NCI-H2081 treated with DMSO at 0.1 percent for 48 hours (cell line): Measurements from ENCODE around the gene C1QTNF9B.

Experiments
- DNase-seq: peaks from one replicate; lab custom pipeline; 2025; lab: John Stamatoyannopoulos, UW

Gene C1QTNF9B

DNA sequence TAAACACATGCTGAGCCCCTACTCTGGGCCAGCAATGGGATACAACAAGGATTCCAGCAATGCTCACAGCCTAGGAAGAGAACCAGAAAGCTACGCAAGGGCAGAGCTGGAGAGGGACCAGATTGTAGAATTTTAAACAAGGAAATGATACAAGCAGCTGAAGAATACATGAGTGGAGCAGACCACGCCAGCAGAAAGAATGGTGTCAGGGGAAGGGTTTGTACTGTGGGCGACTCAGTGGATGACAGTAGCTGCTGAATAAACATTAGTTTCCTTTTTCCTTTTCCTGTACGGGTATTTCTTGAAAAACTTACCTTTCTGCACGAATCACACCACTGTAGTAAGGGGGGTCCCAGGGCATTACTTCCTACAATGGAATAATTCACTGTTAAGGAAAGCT lies 38.8 kb downstream of the C1QTNF9B start:
- DNase-seq = no peak

DNA sequence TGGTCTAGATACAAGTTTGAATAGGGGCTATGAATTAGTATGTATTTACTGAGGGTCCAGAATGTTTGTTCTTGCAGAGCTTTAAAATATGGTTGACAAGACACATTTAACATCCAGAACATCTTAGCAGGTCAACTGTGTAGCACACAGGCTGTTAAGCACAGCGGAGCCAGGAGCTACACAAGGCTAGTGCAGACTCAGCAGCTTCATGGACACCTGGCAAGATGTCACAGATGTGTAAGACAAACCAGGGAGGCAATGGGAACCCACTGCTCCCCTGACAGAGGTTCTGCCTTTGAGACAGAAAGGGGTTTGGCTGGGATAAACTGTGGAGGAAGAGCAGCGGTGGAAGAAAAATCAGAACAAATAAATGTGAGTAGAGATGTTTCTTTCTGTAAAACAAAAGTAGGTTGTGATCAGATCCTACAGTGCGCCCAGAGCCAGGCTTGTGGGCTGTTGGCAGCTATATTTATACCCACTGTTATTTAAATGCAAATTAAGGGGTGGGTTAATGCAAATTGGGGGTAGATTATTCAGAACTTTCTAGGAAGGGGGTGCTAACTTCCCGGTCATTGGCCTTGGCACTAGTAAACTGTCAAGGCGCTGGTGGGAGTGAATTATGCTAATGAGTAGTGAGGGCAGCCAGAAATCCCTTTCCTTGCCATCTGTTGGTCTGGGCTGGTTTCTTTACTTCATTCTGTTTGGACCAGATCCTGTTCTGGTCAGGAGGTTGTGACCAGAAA lies 41.1 kb downstream of the C1QTNF9B start:
- DNase-seq = no peak

DNA sequence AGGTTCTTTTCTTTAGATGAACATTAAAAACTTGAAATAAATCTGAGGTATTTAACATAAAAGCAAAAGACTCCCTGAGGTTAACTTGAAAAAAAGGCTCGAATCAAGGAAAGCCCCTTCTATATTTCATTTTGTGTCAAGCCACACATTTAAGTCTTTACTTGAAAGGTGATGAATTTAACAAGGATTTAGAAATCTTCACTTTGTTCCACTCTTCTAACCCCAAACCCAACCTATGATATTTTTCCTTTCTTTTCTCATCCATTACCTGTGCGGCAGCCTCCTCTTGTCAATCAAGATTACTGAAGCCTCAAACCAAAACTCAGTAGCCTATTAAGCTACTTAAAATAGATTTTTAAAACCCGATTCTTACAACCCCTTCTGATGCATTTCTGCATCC lies 41.9 kb downstream of the C1QTNF9B start:
- DNase-seq = no peak

DNA sequence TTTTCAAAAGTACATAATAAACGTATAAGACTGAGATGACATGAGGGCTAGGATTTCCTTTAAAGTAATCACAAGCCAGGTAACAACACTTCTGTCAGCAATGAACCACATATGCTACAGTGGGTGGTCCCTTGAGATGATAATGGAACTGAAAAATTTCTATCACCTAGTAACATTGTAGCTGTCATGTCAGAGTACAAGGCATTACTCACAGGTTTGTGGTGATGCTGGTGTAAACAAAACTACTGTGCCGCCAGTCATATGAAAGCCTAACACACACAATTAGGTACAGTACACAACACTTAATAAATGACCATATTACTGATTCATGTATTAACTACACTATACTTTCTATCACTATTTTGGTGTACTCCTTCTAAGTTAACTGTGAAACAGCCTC lies 45.0 kb downstream of the C1QTNF9B start:
- DNase-seq = no peak

DNA sequence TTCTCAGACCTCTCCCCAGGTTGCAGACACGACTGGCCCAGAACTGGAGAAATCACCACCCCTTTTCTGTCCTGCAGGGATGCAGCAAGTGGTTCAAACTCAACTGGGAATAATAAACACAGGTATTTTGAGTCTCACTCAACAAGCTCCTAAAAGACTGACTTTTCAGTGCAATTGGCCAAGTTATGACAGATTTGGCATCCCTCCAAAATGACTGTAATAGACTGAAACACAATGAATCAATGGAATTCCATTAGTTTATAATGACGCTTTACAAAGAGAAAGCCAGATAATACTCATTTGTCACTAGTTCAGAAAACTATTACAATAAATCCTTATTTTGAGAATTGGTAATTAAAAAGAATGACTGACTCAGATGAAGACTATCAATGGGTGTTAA lies 46.2 kb downstream of the C1QTNF9B start:
- no peak for DNase-seq

DNA sequence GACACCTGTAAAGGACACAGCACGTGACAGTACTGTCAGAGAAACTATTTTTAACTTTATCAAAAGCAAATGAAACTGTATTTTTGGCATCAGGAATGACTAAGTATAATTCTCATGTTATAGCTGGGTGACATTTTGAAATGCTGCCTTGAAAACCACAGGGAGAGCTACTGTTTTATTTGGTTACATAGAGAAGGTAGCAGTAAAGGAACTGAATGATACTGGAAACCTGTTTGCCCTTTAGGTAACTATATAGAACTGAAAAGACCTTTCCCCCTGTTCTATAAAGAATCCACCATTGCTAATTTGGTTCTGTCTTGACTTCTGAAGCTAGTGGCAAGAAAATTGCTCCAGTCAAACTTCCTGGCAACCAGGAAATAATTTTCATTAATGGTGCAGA lies 47.2 kb downstream of the C1QTNF9B start:
- DNase-seq = no peak

DNA sequence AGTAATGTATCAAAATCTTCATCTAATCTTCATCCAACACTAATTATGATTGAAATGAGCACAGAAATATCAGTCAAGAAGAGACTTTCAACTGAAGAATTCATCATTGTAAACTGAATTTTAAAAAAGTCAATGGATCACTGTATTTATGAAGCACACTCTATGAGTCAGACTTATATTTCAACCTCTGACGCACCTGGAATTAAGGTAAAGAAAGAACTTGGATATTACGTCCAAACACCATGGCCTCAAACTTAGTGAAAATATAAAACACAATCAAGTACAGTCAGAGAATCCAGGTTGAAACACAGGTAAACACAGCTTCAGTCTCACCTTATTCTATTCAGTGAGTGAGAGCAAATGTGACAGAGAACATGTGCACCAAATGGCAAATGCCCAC lies 47.6 kb downstream of the C1QTNF9B start:
- DNase-seq = no peak

DNA sequence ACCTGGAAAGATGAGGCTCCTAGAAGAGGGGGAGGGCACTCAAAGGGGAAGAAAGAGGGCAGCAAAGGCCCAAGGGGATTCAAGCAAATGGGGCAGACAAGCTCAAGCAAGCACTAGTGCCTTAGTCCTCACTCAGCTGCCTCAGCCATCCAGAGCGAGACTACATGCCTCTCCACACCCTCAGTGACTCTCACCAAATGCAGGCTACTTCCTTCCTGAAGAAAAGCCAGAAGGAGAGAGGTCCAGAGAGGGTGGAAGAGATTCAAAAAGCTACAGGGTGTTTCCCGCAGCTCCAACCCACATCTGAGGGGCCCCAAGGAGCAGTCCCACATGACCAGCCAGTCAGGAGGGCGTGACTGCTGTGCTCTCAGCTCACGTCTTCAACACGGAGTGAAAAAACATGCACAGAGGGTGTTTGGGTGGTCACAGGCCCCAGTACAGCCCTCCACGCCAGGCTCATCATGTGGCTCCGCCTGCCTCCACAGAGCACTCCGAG lies 48.6 kb downstream of the C1QTNF9B start:
- DNase-seq = no peak

DNA sequence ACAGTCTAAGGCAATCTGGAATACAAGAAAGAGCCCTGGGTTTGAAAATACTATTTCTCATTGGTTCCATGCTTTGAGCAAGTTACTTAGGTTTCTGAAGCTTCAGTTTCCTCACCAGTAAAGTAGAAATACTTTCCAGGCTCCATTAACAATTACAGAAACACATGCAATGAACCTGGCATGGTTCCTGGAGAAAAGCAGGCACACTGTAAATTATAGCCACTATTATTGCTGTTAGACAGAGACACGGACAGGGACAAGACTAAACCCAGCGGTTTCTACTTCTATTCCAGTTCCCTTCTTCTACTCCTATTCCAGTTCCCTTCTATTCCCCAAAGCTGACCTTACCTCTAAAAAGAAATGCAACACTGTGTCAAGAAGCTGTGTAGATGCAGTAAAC lies 49.3 kb downstream of the C1QTNF9B start:
- DNase-seq = no peak

DNA sequence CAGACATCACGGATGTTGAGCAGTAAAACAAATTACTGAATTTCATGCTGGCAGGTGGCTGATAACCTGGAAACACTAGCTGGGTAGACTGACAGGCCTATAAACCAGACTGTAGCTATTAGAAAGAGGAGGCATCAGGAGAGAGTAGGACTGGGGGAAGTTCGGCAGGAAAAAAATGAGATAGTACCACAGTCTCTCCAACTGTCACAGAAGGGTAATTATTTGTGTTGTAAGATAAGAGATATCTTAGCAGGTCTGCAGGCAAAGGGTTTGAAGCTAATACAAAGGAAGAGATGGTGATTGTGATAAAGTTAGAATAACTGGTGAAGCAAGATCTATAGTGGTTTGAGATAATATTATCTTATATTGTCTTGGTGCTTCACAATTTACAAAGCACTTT lies 49.8 kb downstream of the C1QTNF9B start:
- DNase-seq = no peak

DNA sequence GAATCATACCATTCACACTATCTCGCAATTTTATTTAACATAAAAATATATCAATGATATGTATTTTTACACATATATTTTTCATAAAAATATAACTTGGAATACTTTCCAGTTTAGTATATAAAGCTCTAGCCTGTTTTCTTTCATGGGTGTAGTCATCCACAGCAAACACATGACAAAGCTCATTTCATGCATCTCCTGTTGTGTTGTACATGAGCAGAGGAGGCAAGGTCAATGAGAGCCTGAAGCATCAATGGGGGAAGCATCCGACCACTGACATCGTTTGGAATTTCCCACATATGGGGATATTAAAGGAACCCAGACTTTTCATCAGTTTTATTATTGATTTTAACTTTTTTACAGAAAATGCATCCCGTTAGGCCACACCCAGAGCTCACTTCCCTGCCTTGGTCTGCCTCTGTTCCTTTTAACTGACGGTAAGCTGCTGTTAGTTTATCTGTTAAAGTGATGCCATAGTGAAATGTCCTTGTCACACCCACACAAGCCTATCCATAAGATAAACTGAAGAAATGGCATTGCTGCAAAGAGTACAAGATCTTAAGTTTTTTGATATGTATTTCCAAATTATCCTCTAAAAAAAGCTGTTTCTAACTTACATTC lies 52.1 kb downstream of the C1QTNF9B start:
- DNase-seq = no peak

DNA sequence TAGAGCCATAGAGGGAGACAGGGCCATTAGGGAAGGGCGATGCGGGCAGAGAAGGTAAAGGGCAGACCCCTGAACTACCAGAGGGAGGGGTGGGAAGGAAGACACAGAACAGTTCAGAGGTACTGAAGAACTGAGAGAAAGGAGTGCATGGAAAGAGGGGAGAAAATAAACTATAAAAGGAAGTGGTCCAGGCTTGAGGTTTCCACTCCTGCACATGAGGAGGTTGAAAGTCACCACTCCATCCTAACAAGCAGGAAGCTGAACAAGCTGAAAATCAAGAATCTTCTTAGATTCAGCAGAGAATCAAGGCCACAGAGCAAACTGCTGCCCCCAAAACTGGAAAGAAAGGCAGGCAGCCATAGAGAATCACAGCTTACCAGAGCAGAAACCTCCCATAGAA lies 53.2 kb downstream of the C1QTNF9B start:
- no peak for DNase-seq

DNA sequence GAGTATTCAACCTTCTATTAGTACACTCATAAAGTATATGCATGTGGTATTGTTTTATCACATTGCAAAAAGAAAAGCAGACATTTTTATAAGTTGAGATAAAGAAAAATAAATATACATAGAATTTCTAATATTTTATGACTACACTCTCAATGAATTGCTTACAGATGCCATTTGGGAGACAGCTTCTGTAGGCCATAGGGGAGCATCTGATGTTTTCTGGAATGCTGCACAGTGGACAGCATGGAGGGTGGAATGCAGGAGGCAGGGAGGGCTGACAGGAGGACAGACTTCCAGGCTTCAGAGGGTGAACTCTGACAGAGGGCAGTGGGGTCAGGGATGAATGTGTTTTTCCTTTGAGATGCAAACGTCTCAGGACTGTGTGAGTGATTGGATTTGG lies 53.9 kb downstream of the C1QTNF9B start:
- DNase-seq = no peak

DNA sequence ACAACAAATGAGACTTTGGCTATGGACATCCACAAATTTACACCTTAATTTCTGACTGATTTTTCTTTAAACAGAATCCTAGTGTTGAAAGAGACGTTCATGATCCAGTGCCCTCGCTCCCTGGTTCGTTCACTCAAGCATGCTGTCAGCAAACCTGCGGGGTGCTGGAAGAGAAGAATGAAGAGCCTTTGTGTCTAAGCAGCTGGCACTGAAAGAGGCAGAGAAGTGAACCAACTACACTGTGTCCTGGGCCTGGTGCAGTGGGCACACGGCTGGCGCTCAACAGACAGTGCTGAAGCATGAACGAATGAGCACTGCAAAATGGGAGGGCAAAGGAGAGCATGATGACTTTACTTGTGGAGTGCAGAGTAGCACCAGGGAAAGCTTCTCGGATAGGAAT lies 54.9 kb downstream of the C1QTNF9B start:
- DNase-seq = no peak
